Measurements from ENCODE around the gene ECPAS. TPM values are rescaled to one million over a fixed set of nuclear protein-coding genes. Genes with fewer than 3 reads are reported as not detected.
A peak's percentile ranks its signal among the peaks of the same experiment; 100 is the strongest.

ECPAS gene
- total and polyA plus RNA-seq, 2 experiments from 2014 or later, result 32.1 to 65.6 TPM

DNA sequence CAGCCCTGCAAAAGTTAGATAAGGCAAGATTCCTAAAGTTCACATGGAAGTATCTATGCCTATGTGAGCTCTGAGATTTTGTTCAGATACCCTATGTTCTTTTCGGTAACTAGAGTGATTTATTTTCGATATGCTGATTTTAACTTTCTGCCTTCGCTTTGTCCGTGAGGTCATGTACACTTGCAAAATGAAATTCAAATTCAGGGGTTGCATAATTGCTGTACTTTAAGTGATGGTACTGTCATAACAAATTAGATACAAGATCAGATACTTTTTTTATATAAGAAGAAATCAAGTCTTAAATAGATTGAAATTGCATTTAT is 350 bp upstream of the ECPAS start:
- peaks cover 11% of the 10 kb centered on the region for H3K4me1 ChIP-seq (ENCODE audit: insufficient read depth)
- WGBS (ENCODE audit: low lambda C conversion rate, missing lambda C conversion rate), result 14% methylated on average over 4 of the region's 4 CpGs
- H3K79me2 ChIP-seq, result peaks cover 31% of the 10 kb centered on the region
- peak overlapping the region; percentile 49 for H3K4me3 ChIP-seq
- H2AFZ ChIP-seq, result peak overlapping the region; percentile 81
- no peaks in the 10 kb centered on the region for H3K9me2 ChIP-seq (replicated peaks; ENCODE audit: insufficient read depth)
- DNase-seq (ENCODE audit: low spot score), result no peak
- H3K27me3 ChIP-seq, result no peaks in the 10 kb centered on the region
- H3K9me3 ChIP-seq (ENCODE audit: low read depth), result no peaks in the 10 kb centered on the region
- peaks cover 3% of the 10 kb centered on the region for H4K20me1 ChIP-seq (ENCODE audit: insufficient read depth, poor library complexity, severe bottlenecking)
- peak overlapping the region; percentile 100 for H3K27ac ChIP-seq
- H3K36me3 ChIP-seq (replicated peaks; ENCODE audit: insufficient read depth, low read depth), result no peaks in the 10 kb centered on the region
- peak overlapping the region; percentile 77 for H3K4me2 ChIP-seq
- no peak for TF ChIP-seq EZH2phosphoT487 (IDR thresholded peaks at IDR 0.05; ENCODE audit: low read depth, severe bottlenecking, unreplicated experiment)

DNA sequence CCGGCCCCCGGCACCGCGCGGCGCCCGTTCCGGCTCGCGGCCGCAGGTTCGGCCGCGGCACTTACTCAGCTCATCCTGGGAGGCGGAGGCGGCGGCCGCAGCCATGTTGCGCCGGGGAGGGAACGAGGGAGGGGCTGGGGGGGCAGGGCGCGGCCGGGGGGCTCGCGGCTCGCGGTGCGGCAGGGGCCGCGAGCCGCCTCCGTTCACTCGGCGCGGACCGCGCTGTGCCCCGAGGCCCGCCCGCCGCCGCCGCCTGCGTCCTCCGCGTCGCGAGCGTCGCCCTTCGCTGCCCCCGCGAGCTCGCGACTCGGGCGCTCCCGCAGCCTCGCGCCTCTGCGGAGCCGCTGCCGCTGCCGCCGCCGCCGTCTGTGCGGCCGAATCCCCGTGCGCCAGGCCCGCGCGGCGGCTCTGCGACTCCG is 735 bp downstream of the ECPAS start:
- no peak for DNase-seq (ENCODE audit: low spot score)
- peak overlapping the region; percentile 77 for H3K4me2 ChIP-seq
- no peaks in the 10 kb centered on the region for H3K9me3 ChIP-seq (ENCODE audit: low read depth)
- H3K4me1 ChIP-seq (ENCODE audit: insufficient read depth), result peaks cover 11% of the 10 kb centered on the region
- no peaks in the 10 kb centered on the region for H3K36me3 ChIP-seq (replicated peaks; ENCODE audit: insufficient read depth, low read depth)
- H3K79me2 ChIP-seq, result peaks cover 42% of the 10 kb centered on the region
- no peak overlapping the region for H3K4me3 ChIP-seq
- under 1% methylated on average over 26 of the region's 78 CpGs for whole genome bisulfite sequencing (ENCODE audit: low lambda C conversion rate, missing lambda C conversion rate)
- H2AFZ ChIP-seq, result no peak overlapping the region
- H3K27ac ChIP-seq, result peak overlapping the region; percentile 100
- H3K27me3 ChIP-seq, result no peaks in the 10 kb centered on the region
- no peaks in the 10 kb centered on the region for H3K9me2 ChIP-seq (replicated peaks; ENCODE audit: insufficient read depth)
- H4K20me1 ChIP-seq (ENCODE audit: insufficient read depth, poor library complexity, severe bottlenecking), result peaks cover 13% of the 10 kb centered on the region
- TF ChIP-seq, protein P1, sequence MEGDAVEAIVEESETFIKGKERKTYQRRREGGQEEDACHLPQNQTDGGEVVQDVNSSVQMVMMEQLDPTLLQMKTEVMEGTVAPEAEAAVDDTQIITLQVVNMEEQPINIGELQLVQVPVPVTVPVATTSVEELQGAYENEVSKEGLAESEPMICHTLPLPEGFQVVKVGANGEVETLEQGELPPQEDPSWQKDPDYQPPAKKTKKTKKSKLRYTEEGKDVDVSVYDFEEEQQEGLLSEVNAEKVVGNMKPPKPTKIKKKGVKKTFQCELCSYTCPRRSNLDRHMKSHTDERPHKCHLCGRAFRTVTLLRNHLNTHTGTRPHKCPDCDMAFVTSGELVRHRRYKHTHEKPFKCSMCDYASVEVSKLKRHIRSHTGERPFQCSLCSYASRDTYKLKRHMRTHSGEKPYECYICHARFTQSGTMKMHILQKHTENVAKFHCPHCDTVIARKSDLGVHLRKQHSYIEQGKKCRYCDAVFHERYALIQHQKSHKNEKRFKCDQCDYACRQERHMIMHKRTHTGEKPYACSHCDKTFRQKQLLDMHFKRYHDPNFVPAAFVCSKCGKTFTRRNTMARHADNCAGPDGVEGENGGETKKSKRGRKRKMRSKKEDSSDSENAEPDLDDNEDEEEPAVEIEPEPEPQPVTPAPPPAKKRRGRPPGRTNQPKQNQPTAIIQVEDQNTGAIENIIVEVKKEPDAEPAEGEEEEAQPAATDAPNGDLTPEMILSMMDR (IDR thresholded peaks at IDR 0.05; ENCODE audit: poor library complexity), result no peak
- no peak for TF ChIP-seq EZH2 (IDR thresholded peaks at IDR 0.05; ENCODE audit: borderline replicate concordance)
- TF ChIP-seq EZH2phosphoT487 (IDR thresholded peaks at IDR 0.05; ENCODE audit: low read depth, severe bottlenecking, unreplicated experiment), result no peak

DNA sequence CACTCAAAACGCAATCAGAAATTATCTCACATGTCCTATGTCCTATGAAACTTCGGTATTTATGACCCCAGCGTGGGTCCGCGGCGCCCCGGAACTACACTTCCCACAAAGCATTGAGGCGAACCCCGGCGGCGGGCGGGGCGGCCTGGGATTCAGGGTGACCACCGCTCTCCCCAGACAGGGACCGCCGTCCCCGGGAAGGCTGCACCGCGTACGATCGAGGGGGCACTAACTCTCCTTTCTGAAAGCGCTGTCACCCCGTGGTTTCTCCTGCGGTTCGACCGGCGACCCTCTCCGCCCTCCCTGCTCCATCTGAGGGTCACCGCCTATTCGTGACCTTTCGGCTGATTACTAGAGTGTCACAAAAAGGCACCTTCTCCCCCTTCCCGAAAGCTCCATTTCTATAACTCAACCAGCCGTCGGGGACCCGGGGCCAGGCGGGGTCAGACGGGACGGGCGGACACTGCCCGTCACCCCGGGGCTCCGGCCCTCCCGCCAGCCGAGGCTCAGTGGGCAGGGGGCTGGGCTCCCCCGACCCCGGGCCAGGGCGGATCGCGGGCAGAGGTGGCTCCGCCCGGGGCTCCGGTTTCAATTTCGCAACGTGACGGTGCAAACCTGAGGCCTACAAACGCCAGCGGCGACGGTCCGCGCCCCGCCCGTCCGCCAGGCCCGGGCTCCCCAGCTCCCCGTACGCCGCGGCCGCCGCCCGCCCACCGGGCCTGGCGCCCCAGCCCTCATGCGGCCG is 1.3 kb downstream of the ECPAS start:
- Histone ChIP-seq H3K79me2 (peaks cover 48% of the 10 kb centered on the region), H3K4me3 (peak overlapping the region; percentile 97), H4K20me1 (ENCODE audit: insufficient read depth, poor library complexity, severe bottlenecking) (peaks cover 19% of the 10 kb centered on the region), H3K9me3 (ENCODE audit: low read depth) (no peaks in the 10 kb centered on the region), H3K4me2 (peak overlapping the region; percentile 84), H3K27ac (peak overlapping the region; percentile 100), H3K4me1 (ENCODE audit: insufficient read depth) (peaks cover 11% of the 10 kb centered on the region), H3K27me3 (no peaks in the 10 kb centered on the region), H2AFZ (peak overlapping the region; percentile 89), H3K36me3 (replicated peaks; ENCODE audit: insufficient read depth, low read depth) (no peaks in the 10 kb centered on the region), H3K9me2 (replicated peaks; ENCODE audit: insufficient read depth) (no peaks in the 10 kb centered on the region)
- 1% methylated on average over 53 of the region's 76 CpGs for WGBS (ENCODE audit: low lambda C conversion rate, missing lambda C conversion rate)
- DNase-seq (ENCODE audit: low spot score), result peak; percentile 86
- TF ChIP-seq, protein P1 (IDR thresholded peaks at IDR 0.05; ENCODE audit: poor library complexity), result no peak
- TF ChIP-seq EZH2 (IDR thresholded peaks at IDR 0.05; ENCODE audit: borderline replicate concordance) (no peak), EZH2phosphoT487 (IDR thresholded peaks at IDR 0.05; ENCODE audit: low read depth, severe bottlenecking, unreplicated experiment) (no peak)

DNA sequence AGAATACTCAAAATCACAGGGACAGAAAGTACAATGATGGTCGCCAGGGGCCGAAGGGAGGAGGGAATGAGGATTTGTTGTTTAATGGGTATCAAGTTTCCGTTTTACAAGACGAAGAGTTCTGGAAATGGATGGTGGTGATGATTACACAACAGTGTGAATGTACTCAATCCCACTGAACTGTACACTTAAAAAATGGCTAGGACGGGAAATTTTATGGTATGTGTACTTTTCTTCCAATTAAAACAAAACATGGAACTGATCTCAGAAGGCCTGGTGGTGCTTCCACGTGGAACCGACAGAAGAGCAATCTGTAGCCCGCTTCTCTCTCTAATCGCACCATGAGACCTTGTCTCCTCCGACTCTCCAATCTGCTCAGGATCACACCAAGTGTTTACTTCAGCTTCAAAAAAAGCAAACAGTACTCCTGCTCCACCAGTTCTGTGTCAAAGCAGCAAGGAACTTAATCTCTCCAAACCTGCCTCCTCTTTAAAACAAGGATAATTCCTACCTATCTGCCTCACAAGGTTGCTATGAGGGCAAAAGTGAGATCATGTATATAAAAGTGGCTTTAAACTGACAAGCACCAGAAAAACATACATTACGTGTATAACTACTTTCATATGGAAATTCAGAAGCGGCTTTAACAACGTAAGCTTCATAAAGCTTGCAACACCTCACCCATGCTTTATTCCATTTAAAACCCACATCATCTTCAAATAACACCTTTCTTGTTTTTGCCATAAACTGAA is 2.1 kb downstream of the ECPAS start:
- no peaks in the 10 kb centered on the region for H3K9me3 ChIP-seq (ENCODE audit: low read depth)
- H3K27me3 ChIP-seq, result no peaks in the 10 kb centered on the region
- peaks cover 27% of the 10 kb centered on the region for H4K20me1 ChIP-seq (ENCODE audit: insufficient read depth, poor library complexity, severe bottlenecking)
- 8% methylated on average over 13 of the region's 13 CpGs for WGBS (ENCODE audit: low lambda C conversion rate, missing lambda C conversion rate)
- peak overlapping the region; percentile 84 for H3K4me2 ChIP-seq
- H2AFZ ChIP-seq, result peak overlapping the region; percentile 34
- H3K4me3 ChIP-seq, result peak overlapping the region; percentile 97
- peaks cover 11% of the 10 kb centered on the region for H3K4me1 ChIP-seq (ENCODE audit: insufficient read depth)
- peak; percentile 34 for DNase-seq (ENCODE audit: low spot score)
- TF ChIP-seq EZH2 (IDR thresholded peaks at IDR 0.05; ENCODE audit: borderline replicate concordance) (no peak), EZH2phosphoT487 (IDR thresholded peaks at IDR 0.05; ENCODE audit: low read depth, severe bottlenecking, unreplicated experiment) (no peak)
- peak overlapping the region; percentile 100 for H3K27ac ChIP-seq
- H3K9me2 ChIP-seq (replicated peaks; ENCODE audit: insufficient read depth), result no peaks in the 10 kb centered on the region
- no peaks in the 10 kb centered on the region for H3K36me3 ChIP-seq (replicated peaks; ENCODE audit: insufficient read depth, low read depth)
- peaks cover 56% of the 10 kb centered on the region for H3K79me2 ChIP-seq
